HCT116 (cell line): ENCODE results near the gene HPX. TPM values are rescaled to one million over a fixed set of nuclear protein-coding genes. Genes with fewer than 3 reads are reported as not detected.
"Not testable (repeated sequence)": the region's sequence is repeated elsewhere in the genome, so short reads cannot be mapped to it uniquely, and the experiment has no call there.

Experiments
- ATAC-seq: fragments of 200-7000 bp; cut with Tn5 transposase; 2 replicates; pipeline ENCODE4 v1.9.1; 2020; ENCODE audit warnings: mild to moderate bottlenecking, moderate library complexity
- BruUV-seq: library from RNA; stranded (reverse); fragments of 400-500 nt; replicated peaks from 2 replicates; lab custom pipeline; 2021; lab: Mats Ljungman, UMichigan
- CTCF ChIA-PET: fragments of 300-600 bp; sonication (Branson Sonifier 250); formaldehyde crosslinking; loops from one replicate; lab custom pipeline; 2021; ENCODE audit warnings: antibody characterized with exemption; lab: Charles Lee
- POLR2A ChIA-PET: fragments of 300-600, 350-600 bp; sonication (Branson Sonifier 250); formaldehyde crosslinking; loops from one replicate; lab custom pipeline; 2021; ENCODE audit warnings: antibody characterized with exemption; lab: Charles Lee
- RAD21 ChIA-PET, 2 experiments: fragments of 300-600 bp; sonication (Branson Sonifier 250); formaldehyde crosslinking; loops; one replicate each; lab custom pipeline; 2023; ENCODE audit warnings: low total read pairs in 2 of 2; ENCODE audit not compliant: uncharacterized antibody in 2 of 2, unreplicated experiment in 2 of 2, low non-redundant PET in 1 of 2; lab: Charles Lee
- DNase-seq: peaks from one replicate; pipeline ENCODE4 v3.0.0-alpha.2; 2010; ENCODE audit warnings: low read depth, low spot score
- H2AFZ ChIP-seq: fragments of 200-600 bp; shearing (Covaris generic), sonication (generic); 2 replicates; pipeline ENCODE4 v1.6.1; 2017; ENCODE audit warnings: low read depth, mixed run types, mixed read lengths, antibody characterized with exemption, low read length; ENCODE audit not compliant: poor library complexity, severe bottlenecking
- H3K27ac ChIP-seq: 2 replicates; pipeline ENCODE4 v1.5.1; 2012; ENCODE audit warnings: low read depth, low read length
- H3K27me3 ChIP-seq: fragments of 200-600 bp; sonication (generic); 2 replicates; pipeline ENCODE4 v1.6.1; 2016; ENCODE audit warnings: mixed run types, low read length, mixed read lengths; ENCODE audit not compliant: insufficient read depth
- H3K36me3 ChIP-seq, 2 experiments: fragments of 200-500 bp in 1 of 2; fragments of 200-600 bp in 1 of 2; sonication (Bioruptor generic) in 1 of 2; sonication (generic) in 1 of 2; 2 replicates each; pipeline versions ENCODE4 v1.5.1 to v1.6.1; 2014 to 2016; ENCODE audit warnings: low read length in 2 of 2, inconsistent platforms in 1 of 2, mixed read lengths in 1 of 2, mixed run types in 1 of 2; ENCODE audit not compliant: insufficient read depth in 2 of 2, control insufficient read depth in 1 of 2
- H3K4me1 ChIP-seq, 2 experiments: fragments of 200-600 bp in 1 of 2; sonication (generic) in 1 of 2; 2 replicates each; pipeline versions ENCODE4 v1.5.1 to v1.6.1; 2012 to 2017; ENCODE audit warnings: low read length in 2 of 2, inconsistent platforms in 1 of 2, mild to moderate bottlenecking in 1 of 2, mixed read lengths in 1 of 2, mixed run types in 1 of 2, moderate library complexity in 1 of 2; ENCODE audit not compliant: insufficient read depth in 2 of 2, control insufficient read depth in 1 of 2
- H3K4me2 ChIP-seq: fragments of 200-600 bp; sonication (generic); 2 replicates; pipeline ENCODE4 v1.6.1; 2017; ENCODE audit warnings: mixed run types, low read length, mixed read lengths
- H3K4me3 ChIP-seq, 2 experiments: fragments of 200-600 bp in 1 of 2; sonication (generic) in 1 of 2; replicated peaks in 1 of 2; 2 replicates each; pipeline ENCODE4 v1.5.1; 2011 to 2016; ENCODE audit warnings: low read length in 2 of 2, control low read depth in 1 of 2, low read depth in 1 of 2, mild to moderate bottlenecking in 1 of 2, mixed read lengths in 1 of 2, mixed run types in 1 of 2
- H3K79me2 ChIP-seq: fragments of 200-600 bp; sonication (generic); 2 replicates; pipeline ENCODE4 v1.6.1; 2017; ENCODE audit warnings: mild to moderate bottlenecking, mixed run types, low read length, moderate library complexity, mixed read lengths; ENCODE audit not compliant: insufficient read depth
- H3K9ac ChIP-seq: fragments of 200-600 bp; sonication (generic); 2 replicates; pipeline ENCODE4 v1.6.1; 2016; ENCODE audit warnings: low read length, mixed read lengths
- H3K9me2 ChIP-seq: fragments of 200-600 bp; sonication (generic), shearing (Covaris generic); 2 replicates; pipeline ENCODE4 v1.6.1; 2017; ENCODE audit warnings: mixed run types, mild to moderate bottlenecking, moderate library complexity; ENCODE audit not compliant: insufficient read depth
- H3K9me3 ChIP-seq, 2 experiments: fragments of 200-500 bp in 1 of 2; fragments of 200-600 bp in 1 of 2; sonication (Bioruptor generic) in 1 of 2; sonication (generic) in 1 of 2; 2 replicates each; pipeline ENCODE4 v1.6.1; 2014 to 2017; ENCODE audit warnings: low read length in 2 of 2, mixed read lengths in 2 of 2, inconsistent platforms in 1 of 2, low read depth in 1 of 2, mild to moderate bottlenecking in 1 of 2, mixed run types in 1 of 2, moderate library complexity in 1 of 2; ENCODE audit not compliant: control insufficient read depth in 1 of 2, insufficient read depth in 1 of 2
- H4K20me1 ChIP-seq: fragments of 200-600 bp; sonication (generic), shearing (Covaris generic); 2 replicates; pipeline ENCODE4 v1.6.1; 2017; ENCODE audit warnings: mixed run types, mild to moderate bottlenecking, moderate library complexity; ENCODE audit not compliant: insufficient read depth
- CBX3 ChIP-seq: IDR thresholded peaks from 2 replicates; pipeline ENCODE4 v1.6.1; 2012; ENCODE audit warnings: low read depth
- JUND ChIP-seq: IDR thresholded peaks from 2 replicates; pipeline ENCODE4 v1.6.1; 2012
- POLR2A ChIP-seq: IDR thresholded peaks from 2 replicates; pipeline ENCODE4 v1.7.0; 2011; ENCODE audit warnings: borderline replicate concordance; ENCODE audit not compliant: insufficient read depth, insufficient read length; ENCODE audit errors: extremely low read depth
- RAD21 ChIP-seq: IDR thresholded peaks from 2 replicates; pipeline ENCODE4 v1.6.1; 2012; ENCODE audit warnings: low read depth, mild to moderate bottlenecking
- TCF7L2 ChIP-seq: IDR thresholded peaks from 2 replicates; pipeline ENCODE4 v1.7.0; 2011; ENCODE audit warnings: borderline replicate concordance, inconsistent platforms; ENCODE audit not compliant: insufficient read depth, insufficient read length; ENCODE audit errors: extremely low read depth
- YY1 ChIP-seq: IDR thresholded peaks from 2 replicates; pipeline ENCODE4 v1.6.1; 2011; ENCODE audit warnings: low read length, low read depth, moderate library complexity, mild to moderate bottlenecking; ENCODE audit not compliant: insufficient replicate concordance; ENCODE audit errors: extremely low read depth
- intact Hi-C: fragments of 100-400 bp; cut with micrococcal nuclease; formaldehyde crosslinking; loops from 2 replicates; pipeline ENCODE4 v1.10.0; 2022
- total RNA-seq: library from RNA; stranded (reverse); gene quantifications from one replicate; pipeline ENCODE4 v1.2.1, GENCODE V29; 2021; ENCODE audit not compliant: unreplicated experiment
- TF ChIP-seq, protein P1 (sequence below): IDR thresholded peaks from 2 replicates; pipeline ENCODE4 v1.6.1; 2012
- TF ChIP-seq, protein P2 (sequence below), 3 experiments: fragments of 200-600 bp in 1 of 3; sonication (generic) in 1 of 3; IDR thresholded peaks in 2 of 3; conservative IDR thresholded peaks in 1 of 3; 2 replicates each; pipeline ENCODE4 v1.5.1; 2012 to 2017; ENCODE audit warnings: low read depth in 2 of 3, low read length in 2 of 3, antibody characterized with exemption in 1 of 3, borderline replicate concordance in 1 of 3, control low read depth in 1 of 3, mild to moderate bottlenecking in 1 of 3, mixed read lengths in 1 of 3, mixed run types in 1 of 3, moderate library complexity in 1 of 3; ENCODE audit not compliant: insufficient read depth in 1 of 3

Gene HPX
- total RNA-seq, 1 experiment from 2014 or later = 4.6 TPM

DNA sequence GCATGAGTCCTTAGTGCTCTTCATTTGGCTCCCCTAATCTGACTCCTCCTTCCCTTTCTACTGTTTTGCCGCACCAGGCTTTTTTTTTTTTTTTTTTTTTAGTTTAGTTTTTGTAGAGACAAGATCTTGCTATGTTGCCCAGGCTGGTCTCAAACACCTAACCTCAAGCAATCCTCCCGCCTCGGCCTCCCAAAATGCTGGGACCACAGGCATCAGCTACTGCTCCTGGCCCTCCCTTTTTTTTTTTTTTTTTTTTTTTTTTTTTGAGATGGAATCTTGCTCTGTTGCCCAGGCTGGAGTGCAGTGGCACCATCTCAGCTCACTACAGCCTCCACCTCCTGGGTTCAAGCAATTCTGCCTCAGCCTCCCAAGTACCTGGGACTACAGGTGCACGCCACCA is 48.5 kb downstream of the HPX start:
- H3K9ac ChIP-seq, H3K27ac ChIP-seq, H3K4me2 ChIP-seq, H3K9me3 ChIP-seq, ATAC-seq, H3K9me2 ChIP-seq, H3K79me2 ChIP-seq, H4K20me1 ChIP-seq, DNase-seq, intact Hi-C loops, BruUV-seq, POLR2A ChIA-PET, H3K27me3 ChIP-seq, RAD21 ChIA-PET, H3K36me3 ChIP-seq, H2AFZ ChIP-seq, H3K4me3 ChIP-seq, CTCF ChIA-PET: not testable (repeated sequence)
- peaks cover 14 to 39% of the 10 kb centered on the region in 2 experiments for H3K4me1 ChIP-seq

DNA sequence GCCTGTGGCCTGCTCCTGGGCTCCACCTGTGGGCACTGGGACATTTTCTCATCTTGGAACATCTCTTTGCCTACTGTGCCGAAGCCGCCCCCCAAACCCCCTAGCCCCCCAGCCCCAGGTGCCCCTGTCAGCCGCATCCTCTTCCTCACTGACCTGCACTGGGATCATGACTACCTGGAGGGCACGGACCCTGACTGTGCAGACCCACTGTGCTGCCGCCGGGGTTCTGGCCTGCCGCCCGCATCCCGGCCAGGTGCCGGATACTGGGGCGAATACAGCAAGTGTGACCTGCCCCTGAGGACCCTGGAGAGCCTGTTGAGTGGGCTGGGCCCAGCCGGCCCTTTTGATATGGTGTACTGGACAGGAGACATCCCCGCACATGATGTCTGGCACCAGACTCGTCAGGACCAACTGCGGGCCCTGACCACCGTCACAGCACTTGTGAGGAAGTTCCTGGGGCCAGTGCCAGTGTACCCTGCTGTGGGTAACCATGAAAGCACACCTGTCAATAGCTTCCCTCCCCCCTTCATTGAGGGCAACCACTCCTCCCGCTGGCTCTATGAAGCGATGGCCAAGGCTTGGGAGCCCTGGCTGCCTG is 49.2 kb downstream of the HPX start:
- Histone ChIP-seq H3K4me3 (no peak overlapping the region), H3K36me3 (no peaks in the 10 kb centered on the region), H3K9me3 (no peaks in the 10 kb centered on the region), H3K79me2 (no peaks in the 10 kb centered on the region), H2AFZ (no peak overlapping the region), H4K20me1 (no peaks in the 10 kb centered on the region), H3K9ac (no peak overlapping the region), H3K9me2 (no peaks in the 10 kb centered on the region), H3K4me1 (peaks cover 14 to 37% of the 10 kb centered on the region in 2 experiments), H3K4me2 (no peak overlapping the region; the same call in 1 of the 2 replicates), H3K27ac (no peak overlapping the region), H3K27me3 (no peaks in the 10 kb centered on the region)
- CTCF ChIA-PET = no interaction called here
- intact Hi-C loops = no loop called here
- BruUV-seq = no TSS peak
- no peak for DNase-seq
- RAD21 ChIA-PET = no interaction called here
- no peak for ATAC-seq
- POLR2A ChIA-PET = no interaction called here
- TF ChIP-seq, protein P1, sequence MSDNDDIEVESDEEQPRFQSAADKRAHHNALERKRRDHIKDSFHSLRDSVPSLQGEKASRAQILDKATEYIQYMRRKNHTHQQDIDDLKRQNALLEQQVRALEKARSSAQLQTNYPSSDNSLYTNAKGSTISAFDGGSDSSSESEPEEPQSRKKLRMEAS = no peak
- TF ChIP-seq JUND (no peak), RAD21 (no peak), POLR2A (no peak), YY1 (no peak), CBX3 (no peak), TCF7L2 (no peak)
- TF ChIP-seq, protein P2, sequence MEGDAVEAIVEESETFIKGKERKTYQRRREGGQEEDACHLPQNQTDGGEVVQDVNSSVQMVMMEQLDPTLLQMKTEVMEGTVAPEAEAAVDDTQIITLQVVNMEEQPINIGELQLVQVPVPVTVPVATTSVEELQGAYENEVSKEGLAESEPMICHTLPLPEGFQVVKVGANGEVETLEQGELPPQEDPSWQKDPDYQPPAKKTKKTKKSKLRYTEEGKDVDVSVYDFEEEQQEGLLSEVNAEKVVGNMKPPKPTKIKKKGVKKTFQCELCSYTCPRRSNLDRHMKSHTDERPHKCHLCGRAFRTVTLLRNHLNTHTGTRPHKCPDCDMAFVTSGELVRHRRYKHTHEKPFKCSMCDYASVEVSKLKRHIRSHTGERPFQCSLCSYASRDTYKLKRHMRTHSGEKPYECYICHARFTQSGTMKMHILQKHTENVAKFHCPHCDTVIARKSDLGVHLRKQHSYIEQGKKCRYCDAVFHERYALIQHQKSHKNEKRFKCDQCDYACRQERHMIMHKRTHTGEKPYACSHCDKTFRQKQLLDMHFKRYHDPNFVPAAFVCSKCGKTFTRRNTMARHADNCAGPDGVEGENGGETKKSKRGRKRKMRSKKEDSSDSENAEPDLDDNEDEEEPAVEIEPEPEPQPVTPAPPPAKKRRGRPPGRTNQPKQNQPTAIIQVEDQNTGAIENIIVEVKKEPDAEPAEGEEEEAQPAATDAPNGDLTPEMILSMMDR (IDR thresholded peaks at IDR 0.05 in 2 of 3, conservative IDR thresholded peaks at IDR 0.05 in 1 of 3; ENCODE audit: borderline replicate concordance in 1 of 3, insufficient read depth in 1 of 3, low read depth in 2 of 3, low read length in 2 of 3) = no peak
